ENCODE measurements around the gene WNT5B. TPM values are rescaled to one million over a fixed set of nuclear protein-coding genes. Genes with fewer than 3 reads are reported as not detected.
A peak's percentile ranks its signal among the peaks of the same experiment; 100 is the strongest.

WNT5B gene
- 30.7 TPM for total RNA-seq

GRCh38 chr12:1628666-1629337 lies at the start of gene WNT5B:
WNT5B (plus strand) TSS chr12:1629231; CDS start chr12:1631355, 2,124 bp downstream.
- no peak for DNase-seq

- DNase-seq, result no peak
Observed at GRCh38 chr12:1579651-1580435, 49.2 kb upstream of the WNT5B start.

- no peak for DNase-seq
Observed at GRCh38 chr12:1580526-1580925, 48.5 kb upstream of the WNT5B start.

- no peak for DNase-seq
Observed at GRCh38 chr12:1581973-1582708, 46.9 kb upstream of the WNT5B start.

GRCh38 chr12:1582709-1583050 lies 46.4 kb upstream of the WNT5B start:
- no peak for DNase-seq

GRCh38 chr12:1583421-1584078 lies 45.5 kb upstream of the WNT5B start:
- DNase-seq, result peak; percentile 45

GRCh38 chr12:1584326-1584725 lies 44.7 kb upstream of the WNT5B start:
- no peak for DNase-seq

GRCh38 chr12:1587927-1588574 lies 41.0 kb upstream of the WNT5B start:
- no peak for DNase-seq

GRCh38 chr12:1588575-1588947 lies 40.5 kb upstream of the WNT5B start:
- no peak for DNase-seq

- DNase-seq, result peak; percentile 26
Observed at GRCh38 chr12:1590221-1590979, 38.6 kb upstream of the WNT5B start.

- no peak for DNase-seq
Observed at GRCh38 chr12:1591034-1591433, 38.0 kb upstream of the WNT5B start.

- no peak for DNase-seq
Observed at GRCh38 chr12:1591543-1591942, 37.5 kb upstream of the WNT5B start.

GRCh38 chr12:1592444-1593173 lies 36.4 kb upstream of the WNT5B start:
- peak; percentile 40 for DNase-seq

- peak; percentile 46 for DNase-seq
Observed at GRCh38 chr12:1593174-1594005, 35.6 kb upstream of the WNT5B start.

GRCh38 chr12:1594006-1594260 lies 35.1 kb upstream of the WNT5B start:
- DNase-seq, result no peak

GRCh38 chr12:1594261-1595025 lies 34.6 kb upstream of the WNT5B start, which contains the start of gene FBXL14:
FBXL14 (minus strand) TSS chr12:1594581; CDS start chr12:1594066, 515 bp downstream.
- peak; percentile 82 for DNase-seq

- DNase-seq, result no peak
Observed at GRCh38 chr12:1595026-1595561, 33.9 kb upstream of the WNT5B start.

GRCh38 chr12:1595690-1596347 lies 33.2 kb upstream of the WNT5B start:
- no peak for DNase-seq

Measured in occipital lobe (tissue), 2 donors.